Measurements from ENCODE around the gene CGNL1. TPM values are rescaled to one million over a fixed set of nuclear protein-coding genes. Genes with fewer than 3 reads are reported as not detected.

The CGNL1 gene
- total RNA-seq, 1 experiment from 2014 or later = 0.31 TPM

- intact Hi-C loops (cut with micrococcal nuclease; ENCODE audit: unreplicated experiment) = loop anchor here (1.0 to 2.0 kb wide), 3 partner anchors 15 to 31 kb away; no protein-coding TSS in a partner anchor
- Histone ChIP-seq H3K27ac (peak within 1 kb of the TSS; percentile 90), H3K9me3 (ENCODE audit: insufficient read depth, low read depth) (no peaks in the 10 kb centered on the region), H3K4me1 (replicated peaks; ENCODE audit: insufficient read depth) (peaks cover 73% of the 10 kb centered on the region), H3K4me2 (peak within 1 kb of the TSS; percentile 99), H3K4me3 (peak within 1 kb of the TSS; percentile 78), H3K36me3 (ENCODE audit: low read depth) (no peaks in the 10 kb centered on the region; the same call in 1 of the 2 replicates), H3K79me2 (ENCODE audit: low read depth) (peaks cover 45% of the 10 kb centered on the region), H3F3A (ENCODE audit: insufficient read depth, low read depth) (peaks cover 7% of the 10 kb centered on the region), H3K9me2 (ENCODE audit: insufficient read depth) (no peaks in the 10 kb centered on the region), H3K27me3 (ENCODE audit: insufficient read depth, low read depth) (no peaks in the 10 kb centered on the region), H2AFZ (peak within 1 kb of the TSS; percentile 73), H4K20me1 (ENCODE audit: insufficient read depth) (no peaks in the 10 kb centered on the region)
- peak in 1 of 2 experiments; percentile 80 for DNase-seq
- ChIA-PET CTCF (interaction anchor here (0.7 kb wide), 1 partner anchor 218 kb away, joined by 5 read pairs; no protein-coding TSS in a partner anchor), POLR2A (ENCODE audit: unreplicated experiment) (interaction anchor here (0.6 kb wide), 1 partner anchor 1781 kb away, joined by 6 read pairs; the partner anchor contains the start of gene MYO1E)
- no TSS peak for BruUV-seq (replicated peaks)
- TF ChIP-seq EZH2 (IDR thresholded peaks at IDR 0.05; ENCODE audit: low read depth) (no peak), CTCF (conservative IDR thresholded peaks at IDR 0.05) (no peak)
Observed at GRCh38 chr15:57591822-57592367, 215.6 kb downstream of the CGNL1 start, which contains the start of gene MYZAP. MYZAP (plus strand) TSS chr15:57591904; CDS start chr15:57592035, 131 bp downstream.

- H3K4me2 ChIP-seq = peak overlapping the region; percentile 92
- no peaks in the 10 kb centered on the region for H3K9me2 ChIP-seq (ENCODE audit: insufficient read depth)
- POLR2A ChIA-PET (ENCODE audit: unreplicated experiment) = no interaction called here
- no peaks in the 10 kb centered on the region for H3K27me3 ChIP-seq (ENCODE audit: insufficient read depth, low read depth)
- no peak for DNase-seq
- H3K27ac ChIP-seq = peak overlapping the region; percentile 46
- peaks cover 7% of the 10 kb centered on the region for H3F3A ChIP-seq (ENCODE audit: insufficient read depth, low read depth)
- peaks cover 78% of the 10 kb centered on the region for H3K4me1 ChIP-seq (replicated peaks; ENCODE audit: insufficient read depth)
- no peak for TF ChIP-seq CTCF (conservative IDR thresholded peaks at IDR 0.05)
- no peak for TF ChIP-seq EZH2 (IDR thresholded peaks at IDR 0.05; ENCODE audit: low read depth)
- H3K4me3 ChIP-seq = peak overlapping the region; percentile 78
- H3K36me3 ChIP-seq (ENCODE audit: low read depth) = no peaks in the 10 kb centered on the region; the same call in 1 of the 2 replicates
- TSS peak; percentile 40 for BruUV-seq (replicated peaks)
- no peaks in the 10 kb centered on the region for H3K9me3 ChIP-seq (ENCODE audit: insufficient read depth, low read depth)
- CTCF ChIA-PET = no interaction called here
- peaks cover 50% of the 10 kb centered on the region for H3K79me2 ChIP-seq (ENCODE audit: low read depth)
- H4K20me1 ChIP-seq (ENCODE audit: insufficient read depth) = no peaks in the 10 kb centered on the region
- intact Hi-C loops (cut with micrococcal nuclease; ENCODE audit: unreplicated experiment) = loop anchor here (2.0 kb wide), 1 partner anchor 14 kb away; no protein-coding TSS in a partner anchor
- peak overlapping the region; percentile 73 for H2AFZ ChIP-seq
Observed at GRCh38 chr15:57592426-57592825, 216.1 kb downstream of the CGNL1 start.

GRCh38 chr15:57592836-57593420 lies 216.6 kb downstream of the CGNL1 start:
- Histone ChIP-seq H3K27me3 (ENCODE audit: insufficient read depth, low read depth) (no peaks in the 10 kb centered on the region), H3K9me2 (ENCODE audit: insufficient read depth) (no peaks in the 10 kb centered on the region), H3K36me3 (ENCODE audit: low read depth) (no peaks in the 10 kb centered on the region; the same call in 1 of the 2 replicates), H3K4me1 (replicated peaks; ENCODE audit: insufficient read depth) (peaks cover 81% of the 10 kb centered on the region), H4K20me1 (ENCODE audit: insufficient read depth) (no peaks in the 10 kb centered on the region), H3F3A (ENCODE audit: insufficient read depth, low read depth) (peaks cover 7% of the 10 kb centered on the region), H3K4me3 (peak overlapping the region; percentile 78), H3K27ac (0 out of 2 replicates have a peak overlapping the region, but pooled peaks have one; percentile 46), H3K79me2 (ENCODE audit: low read depth) (peaks cover 54% of the 10 kb centered on the region), H3K4me2 (peak overlapping the region; percentile 92), H2AFZ (no peak overlapping the region), H3K9me3 (ENCODE audit: insufficient read depth, low read depth) (no peaks in the 10 kb centered on the region)
- TF ChIP-seq EZH2 (IDR thresholded peaks at IDR 0.05; ENCODE audit: low read depth) = no peak
- no peak for TF ChIP-seq CTCF (conservative IDR thresholded peaks at IDR 0.05)
- no TSS peak for BruUV-seq (replicated peaks)
- intact Hi-C loops (cut with micrococcal nuclease; ENCODE audit: unreplicated experiment) = loop anchor here (2.0 kb wide), 1 partner anchor 14 kb away; no protein-coding TSS in a partner anchor
- no peak for DNase-seq
- ChIA-PET CTCF (no interaction called here), POLR2A (ENCODE audit: unreplicated experiment) (interaction anchor here (0.5 kb wide), 1 partner anchor 17 kb away, joined by 4 read pairs; no protein-coding TSS in a partner anchor)
